ENCODE results near the gene APEX1.

- no peak for TF ChIP-seq EZH2 (IDR thresholded peaks at IDR 0.05)
- no peak for TF ChIP-seq CTCF (IDR thresholded peaks at IDR 0.05)
- TF ChIP-seq EZH2phosphoT487 (IDR thresholded peaks at IDR 0.05): no peak
Observed at GRCh38 chr14:20492486-20492885, 37.5 kb downstream of the APEX1 start.
